GM21528 (cell line): ENCODE measurements around the gene NUAK1.
"Not testable (repeated sequence)": the region's sequence is repeated elsewhere in the genome, so short reads cannot be mapped to it uniquely, and the experiment has no call there.

Source experiments
- ATAC-seq: cut with Tn5 transposase; IDR thresholded peaks from one replicate; pipeline ENCODE4 v1.9.1; 2021; ENCODE audit warnings: mild to moderate bottlenecking, moderate library complexity; ENCODE audit not compliant: unreplicated experiment, low FRiP score

The NUAK1 gene

DNA sequence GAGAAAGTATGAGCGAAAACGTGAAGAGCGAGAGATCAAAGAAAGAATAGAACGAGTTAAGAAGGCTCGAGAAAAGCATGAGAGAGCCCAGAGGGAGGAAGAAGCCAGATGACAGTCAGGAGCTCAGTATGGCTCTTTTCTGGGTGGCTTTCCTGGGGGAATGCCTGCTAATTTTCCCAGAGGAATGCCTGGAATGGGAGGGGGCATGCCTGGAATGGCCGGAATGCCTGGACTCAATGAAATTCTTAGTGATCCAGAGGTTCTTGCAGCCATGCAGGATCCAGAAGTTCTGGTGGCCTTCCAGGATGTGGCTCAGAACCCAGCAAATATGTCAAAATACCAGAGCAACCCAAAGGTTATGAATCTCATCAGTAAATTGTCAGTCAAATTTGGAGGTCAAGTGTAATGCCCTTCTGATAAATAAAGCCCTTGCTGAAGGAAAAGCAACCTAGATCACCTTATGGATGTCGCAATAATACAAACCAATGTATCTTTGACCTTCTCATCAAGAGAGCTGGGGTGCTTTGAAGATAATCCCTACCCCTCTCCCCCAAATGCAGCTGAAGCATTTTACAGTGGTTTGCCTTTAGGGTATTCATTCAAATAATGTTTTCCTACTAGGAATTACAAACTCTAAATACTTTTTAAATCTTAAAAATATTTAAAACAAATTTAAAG lies 122.0 kb downstream of the NUAK1 start:
- ATAC-seq = not testable (repeated sequence)

DNA sequence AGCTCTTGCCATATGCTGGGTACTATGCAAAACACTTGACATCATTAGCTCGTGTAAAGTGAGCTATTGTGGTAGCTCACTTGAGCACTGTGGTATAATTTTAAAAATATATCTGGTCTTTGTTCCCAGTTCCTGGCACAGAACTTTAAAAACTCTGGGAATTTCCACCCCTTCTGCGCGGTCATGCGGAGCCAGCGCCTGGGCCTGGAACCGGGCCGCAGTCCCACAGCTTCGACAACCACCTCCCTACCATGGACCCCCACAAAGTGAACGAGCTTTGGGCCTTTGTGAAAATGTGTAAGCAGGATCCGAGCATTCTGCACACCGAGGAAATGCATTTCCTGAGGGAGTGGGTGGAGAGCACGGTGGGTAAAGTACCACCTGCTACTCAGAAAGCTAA lies 123.1 kb downstream of the NUAK1 start:
- ATAC-seq = no peak

DNA sequence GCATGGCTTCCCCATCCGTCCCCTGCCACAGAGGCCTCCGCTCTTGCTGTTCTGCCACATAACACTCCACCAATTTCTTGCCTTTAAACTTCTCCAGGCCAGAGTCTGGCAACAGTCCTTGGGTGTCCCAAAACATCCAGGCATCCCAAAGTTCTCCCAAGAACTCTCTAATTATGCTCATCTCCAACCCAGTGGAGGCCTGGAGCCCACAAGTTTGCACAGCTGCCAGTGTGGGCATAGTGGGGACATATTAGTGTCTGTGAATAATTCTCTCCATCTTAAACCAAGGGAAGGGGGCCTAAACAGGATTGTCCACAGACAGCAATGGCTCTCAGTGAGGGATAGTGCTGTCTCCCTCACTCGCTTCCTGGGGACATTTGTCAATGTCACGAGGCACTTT lies 124.8 kb downstream of the NUAK1 start:
- no peak for ATAC-seq
